IPS-NIHi7 (cell line): ENCODE results near the gene LRBA.

Source experiments
- DNase-seq: peaks from one replicate; pipeline ENCODE4 v3.0.0; 2012; ENCODE audit warnings: mixed read lengths; ENCODE audit errors: extremely low spot score

Gene LRBA

DNA sequence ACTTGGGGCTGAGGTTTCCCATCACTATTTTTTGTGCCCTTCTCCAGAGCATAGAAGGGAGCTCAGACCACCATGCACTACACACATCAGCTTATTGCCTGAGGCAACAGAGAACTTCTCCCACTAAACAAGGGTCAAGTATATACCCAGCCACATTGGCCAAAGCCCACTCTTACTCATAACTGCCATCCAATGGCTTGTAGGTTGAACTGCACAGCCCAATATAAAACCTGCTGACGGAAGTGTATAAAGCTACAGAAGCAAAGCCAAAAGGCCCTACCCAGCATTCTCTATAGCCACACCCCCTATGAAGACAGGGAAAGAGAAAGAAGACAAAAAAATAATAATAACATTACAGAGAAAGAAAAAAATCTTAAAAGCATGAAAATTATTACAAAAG, 139.7 kb downstream of the LRBA start:
- no peak for DNase-seq

DNA sequence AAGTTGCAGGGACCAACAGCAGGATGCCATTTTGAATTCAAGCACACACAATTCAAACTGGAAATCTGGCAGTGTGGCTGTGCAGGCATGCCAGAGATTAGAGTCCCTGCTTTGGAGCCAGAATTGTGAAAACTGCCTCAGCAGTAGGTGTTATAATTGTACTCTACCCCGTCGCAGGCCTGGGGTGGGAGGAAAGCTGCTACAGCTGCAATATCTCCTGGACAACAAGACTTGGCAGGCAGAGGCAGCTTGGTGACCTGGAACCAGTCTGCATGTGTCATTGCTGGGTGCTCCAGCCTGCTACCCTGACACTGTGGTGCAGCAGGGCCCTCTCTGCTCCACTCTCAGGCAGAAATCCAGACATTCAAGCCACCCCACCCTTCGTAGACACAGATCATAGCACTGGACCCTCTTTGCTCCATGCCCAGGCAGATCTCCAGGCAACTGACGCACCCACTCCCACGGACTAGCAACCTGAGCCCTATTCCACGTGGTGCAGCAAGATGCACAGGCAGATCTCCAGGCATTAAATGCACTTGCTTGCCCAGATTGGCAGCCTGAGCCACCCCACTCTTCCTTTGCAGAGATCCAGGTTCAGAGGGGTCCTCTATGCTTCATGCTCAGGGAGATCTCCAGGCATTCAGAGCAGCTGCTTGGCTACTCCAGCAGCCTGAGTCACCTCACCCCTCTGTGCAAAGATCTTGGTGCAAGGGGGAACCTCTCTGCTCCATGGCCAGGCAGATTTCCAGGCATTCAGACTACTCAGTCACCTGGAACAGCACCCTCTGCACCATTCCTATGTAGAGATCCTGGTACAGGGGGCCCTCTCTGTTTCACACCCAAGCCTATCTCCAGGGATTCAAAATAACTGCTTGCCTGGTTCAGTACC, 140.5 kb downstream of the LRBA start:
- DNase-seq: no peak

DNA sequence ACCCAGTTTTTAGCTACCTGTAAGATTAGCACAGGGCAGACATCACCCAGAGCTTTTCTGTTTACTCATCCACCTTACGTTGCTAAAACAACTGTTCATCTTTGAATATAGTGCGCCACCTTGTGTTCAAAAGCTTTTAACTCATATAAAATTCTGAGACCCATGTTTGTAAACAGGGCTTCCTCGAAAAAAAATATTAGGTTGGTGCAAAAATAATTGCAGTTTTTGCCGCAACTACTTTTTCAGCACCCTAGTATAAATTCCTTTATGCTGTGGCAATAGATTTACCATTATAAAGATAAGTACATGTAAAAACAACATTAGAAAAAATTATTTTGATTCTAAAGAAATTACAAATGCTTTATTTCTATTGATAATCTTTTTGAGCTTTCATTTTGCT, 147.9 kb downstream of the LRBA start:
- DNase-seq: peak; percentile 63

DNA sequence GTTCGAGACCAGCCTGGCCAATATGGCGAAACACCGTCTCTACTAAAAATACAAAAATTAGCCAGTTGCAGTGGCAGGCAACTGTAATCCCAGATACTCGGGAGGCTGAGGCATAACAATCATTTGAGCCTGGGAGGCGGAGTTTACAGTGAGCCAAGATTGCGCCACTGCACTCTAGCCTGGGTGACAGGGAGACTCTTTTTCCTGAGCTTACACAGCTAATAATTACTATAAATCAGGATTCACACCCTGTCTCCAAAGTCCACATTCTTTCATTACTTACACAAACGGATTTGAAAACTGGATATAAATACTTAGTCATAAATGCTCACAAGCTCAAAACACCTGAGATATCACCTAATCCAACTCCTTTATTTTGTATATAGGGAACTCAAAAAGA, 151.6 kb downstream of the LRBA start:
- DNase-seq: no peak

DNA sequence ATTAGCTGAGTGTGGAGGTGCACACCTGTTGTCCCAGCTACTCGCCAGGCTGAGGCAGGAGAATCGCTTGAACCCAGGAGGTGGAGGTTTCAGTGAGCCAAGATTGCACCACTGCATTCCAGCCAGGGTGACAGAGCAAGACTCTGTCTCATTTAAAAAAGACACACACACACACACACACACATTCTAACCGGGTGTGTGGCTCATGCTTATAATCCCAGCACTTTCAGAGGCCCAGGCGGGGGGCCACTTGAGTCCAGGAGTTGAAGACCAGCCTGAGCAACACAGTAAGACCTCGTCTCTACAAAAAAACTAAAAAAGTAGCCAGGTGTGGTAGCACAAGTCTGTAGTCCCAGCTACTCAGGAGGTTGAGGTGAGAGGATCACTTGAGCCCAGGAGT, 152.3 kb downstream of the LRBA start:
- DNase-seq: no peak

DNA sequence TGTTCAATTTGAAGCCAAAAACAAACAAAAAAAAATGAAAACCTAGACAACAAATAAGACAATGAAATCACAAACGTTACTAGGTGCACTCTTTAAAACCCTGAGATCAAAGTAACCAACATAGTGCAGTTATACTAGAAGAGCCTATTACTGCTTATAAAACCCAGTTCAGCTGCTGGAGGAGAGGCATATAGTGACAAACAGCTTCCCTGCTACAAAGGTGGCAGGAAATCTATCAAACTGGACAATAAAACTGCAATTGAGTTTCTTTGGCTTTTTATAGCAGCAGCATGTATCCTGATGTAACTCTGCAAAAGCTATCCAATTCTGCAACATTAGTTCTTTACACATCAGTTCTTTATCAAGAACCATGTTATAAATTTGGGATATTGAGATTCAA, 155.6 kb downstream of the LRBA start:
- DNase-seq: no peak

DNA sequence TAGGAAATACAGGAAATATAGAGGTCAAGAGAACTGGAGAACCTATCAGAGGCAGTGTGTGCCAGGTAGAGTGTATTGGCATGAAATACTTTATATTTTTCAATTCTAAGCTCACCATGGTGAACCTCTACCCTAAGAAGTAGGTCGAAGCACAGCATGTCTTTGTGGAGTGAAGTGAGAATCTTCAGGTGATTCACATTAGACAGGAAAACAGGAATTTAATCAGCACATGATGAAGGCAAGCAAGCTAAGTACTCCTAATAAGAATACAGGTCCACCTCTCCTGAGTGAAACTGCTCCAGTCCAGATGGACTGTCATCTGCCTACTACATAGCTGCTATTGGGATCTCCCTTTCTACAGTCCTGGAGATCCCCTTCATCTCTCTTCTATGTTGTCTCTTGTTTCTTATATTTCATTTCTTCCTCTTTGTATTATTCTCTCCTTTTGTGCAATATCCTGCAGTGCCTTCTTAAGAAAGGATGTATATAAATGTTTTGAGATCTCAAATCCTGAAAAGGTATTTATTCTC, 159.0 kb downstream of the LRBA start:
- no peak for DNase-seq

DNA sequence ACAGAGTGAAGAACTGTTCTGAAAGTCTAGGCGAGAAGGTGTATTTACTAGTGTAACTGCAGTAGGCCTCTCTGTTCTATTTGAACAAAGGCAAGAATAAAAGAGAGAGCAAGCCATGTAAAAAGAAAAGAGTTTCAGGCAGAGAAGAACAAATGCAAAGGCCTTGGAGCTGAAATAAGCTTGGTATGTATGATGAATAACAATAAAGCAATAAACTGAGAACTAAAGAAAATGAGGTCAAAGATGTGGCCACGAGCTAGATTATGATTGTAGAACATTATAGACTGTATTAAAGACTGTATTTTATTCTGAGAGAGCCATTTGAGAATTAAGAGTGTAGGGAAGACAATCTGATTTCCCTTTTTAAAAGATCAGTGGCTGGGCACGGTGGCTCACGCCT, 160.5 kb downstream of the LRBA start:
- DNase-seq: no peak

DNA sequence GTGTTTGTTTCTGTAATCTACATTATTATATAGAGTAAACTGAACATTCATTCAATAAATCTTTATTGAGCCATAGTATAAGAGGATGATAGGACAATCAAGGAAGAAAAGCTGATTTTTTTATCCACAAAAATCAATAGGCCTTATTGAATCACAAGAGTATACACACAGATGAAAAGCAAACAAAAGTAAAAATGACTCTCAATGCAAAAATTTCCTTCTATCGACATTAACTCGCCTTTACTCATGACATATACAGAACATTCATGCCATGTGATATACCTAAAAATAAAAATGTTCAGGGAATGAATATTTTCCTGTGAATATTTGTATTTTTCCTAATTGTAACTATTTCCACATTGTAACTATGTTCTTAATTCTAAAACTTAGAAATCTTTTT, 161.2 kb downstream of the LRBA start:
- DNase-seq: no peak

DNA sequence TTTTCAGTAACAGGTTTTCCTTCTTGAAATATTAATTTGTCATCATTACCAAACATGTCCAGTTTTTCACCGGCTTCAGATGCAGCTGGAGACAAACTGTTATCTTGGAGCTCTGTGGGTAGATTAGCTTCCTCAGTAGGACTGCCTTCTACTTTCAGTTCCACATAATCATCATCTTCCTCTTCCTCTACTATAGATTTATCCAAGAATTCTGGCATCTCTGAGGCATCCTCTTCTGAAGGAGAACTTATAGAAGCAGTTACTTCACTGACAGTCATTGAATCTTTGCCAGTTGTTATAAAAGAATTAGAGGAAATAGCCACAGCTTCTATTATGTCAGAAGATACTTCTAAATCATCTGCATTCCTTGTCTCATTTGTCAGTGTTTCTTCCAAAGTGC, 162.9 kb downstream of the LRBA start:
- DNase-seq: no peak

DNA sequence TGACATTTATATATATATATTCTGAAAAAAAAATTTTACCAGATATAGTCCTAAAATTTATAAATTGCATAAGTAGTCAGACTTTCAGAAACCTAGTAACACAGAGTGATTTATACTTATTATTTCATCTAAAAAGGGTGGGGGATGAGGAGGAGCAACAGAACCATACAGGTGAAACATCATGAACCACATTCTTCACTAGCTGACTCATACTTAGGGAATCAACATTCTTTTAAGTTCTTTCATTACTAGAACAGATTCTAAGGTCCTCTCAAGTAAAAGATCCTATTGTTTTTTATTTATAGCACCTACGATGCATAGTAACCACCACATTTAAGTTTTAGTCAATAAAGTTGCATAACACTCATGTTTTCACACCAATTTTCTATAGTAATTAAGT, 166.1 kb downstream of the LRBA start:
- no peak for DNase-seq

DNA sequence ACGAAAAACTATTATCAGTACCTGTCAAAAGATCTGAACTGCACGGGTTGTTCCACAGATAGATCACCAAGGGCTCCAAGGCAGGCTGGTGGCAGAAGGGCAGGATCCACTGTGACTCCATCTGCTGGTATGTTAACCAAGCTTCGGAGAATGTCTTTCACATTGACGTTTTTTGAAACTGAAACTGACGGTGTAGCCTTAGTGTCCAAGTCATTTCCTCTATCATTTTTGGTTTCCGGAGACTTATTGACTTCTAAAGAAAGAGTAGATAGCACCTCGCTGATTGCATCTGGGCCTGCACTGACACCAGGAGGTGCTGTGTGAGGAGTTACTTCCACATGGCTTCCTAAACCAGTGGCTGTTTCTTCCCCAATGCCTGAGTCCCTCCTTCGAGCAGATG, 186.9 kb downstream of the LRBA start:
- peak; percentile 13 for DNase-seq

DNA sequence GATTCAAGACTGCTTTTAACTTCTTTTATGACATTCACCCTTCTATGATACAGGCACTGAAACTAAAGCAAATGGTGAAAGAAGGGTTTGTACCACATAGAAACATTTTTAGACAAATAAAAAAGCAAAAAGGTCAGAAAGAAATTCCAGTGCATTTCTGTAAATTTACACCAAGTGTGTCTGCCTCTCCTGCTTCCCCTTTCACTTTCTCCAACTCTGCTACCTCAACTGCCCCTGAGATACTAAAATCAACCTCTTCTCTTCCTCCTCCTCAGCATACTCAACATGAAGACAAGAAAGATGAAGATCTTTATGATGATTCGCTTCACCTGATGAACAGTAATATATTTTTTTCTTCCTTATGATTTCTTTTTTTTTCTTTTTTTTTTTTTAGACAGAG, 187.9 kb downstream of the LRBA start:
- no peak for DNase-seq

DNA sequence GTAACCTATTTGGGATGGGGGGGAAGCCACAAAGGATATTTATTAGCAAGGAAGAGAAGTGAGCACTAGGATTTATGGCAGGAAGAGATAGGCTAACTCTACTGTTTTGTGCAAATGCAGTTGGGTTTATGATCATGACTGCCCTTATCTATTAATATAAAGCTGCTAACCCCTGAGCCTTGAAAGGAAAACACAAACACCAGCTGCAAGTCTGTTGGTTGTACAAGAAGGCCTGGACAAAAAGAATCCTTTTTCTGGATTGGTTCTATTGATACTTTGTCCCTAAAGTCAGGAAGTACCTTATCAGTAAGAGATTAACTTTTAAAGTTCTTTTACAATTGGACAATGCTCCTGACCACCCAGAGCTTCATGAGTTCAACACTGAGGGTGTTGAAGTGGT, 188.8 kb downstream of the LRBA start:
- no peak for DNase-seq

DNA sequence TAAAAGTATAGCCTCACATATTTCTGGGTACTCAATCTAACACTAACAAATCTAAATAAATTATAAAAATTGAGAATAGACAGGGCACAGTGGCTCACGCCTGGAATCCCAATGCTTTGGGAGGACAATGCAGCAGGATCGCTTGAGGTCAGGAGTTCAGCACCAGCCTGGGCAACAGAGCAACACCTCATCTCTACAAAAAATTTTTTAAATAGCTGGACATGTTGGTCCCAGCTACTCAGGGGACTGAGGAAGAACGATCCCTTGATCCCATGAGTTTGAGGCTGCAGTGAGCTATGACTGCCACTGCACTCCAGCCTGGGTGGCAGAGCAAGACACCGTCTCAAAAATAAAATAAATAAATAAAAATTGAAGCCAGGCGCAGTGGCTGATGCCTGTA, 192.7 kb downstream of the LRBA start:
- DNase-seq: no peak

DNA sequence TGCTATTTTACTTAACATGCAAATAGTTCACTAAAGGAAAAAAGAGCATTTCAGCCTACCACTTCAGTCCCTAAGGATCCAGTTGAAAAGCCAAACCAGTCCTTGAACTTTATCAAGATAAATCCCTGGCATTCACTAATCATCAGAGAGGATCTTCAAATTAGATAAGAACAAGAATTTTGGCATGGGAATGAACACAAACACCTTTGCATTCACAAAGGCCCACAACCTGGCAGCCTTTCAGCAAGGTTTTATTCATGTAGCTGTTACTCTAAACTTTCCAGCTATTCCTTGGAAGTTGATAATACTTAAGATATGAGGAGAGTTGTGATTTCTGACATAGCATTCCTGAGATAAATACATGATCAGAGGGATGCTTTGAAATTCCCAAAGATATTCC, 193.4 kb downstream of the LRBA start:
- no peak for DNase-seq

DNA sequence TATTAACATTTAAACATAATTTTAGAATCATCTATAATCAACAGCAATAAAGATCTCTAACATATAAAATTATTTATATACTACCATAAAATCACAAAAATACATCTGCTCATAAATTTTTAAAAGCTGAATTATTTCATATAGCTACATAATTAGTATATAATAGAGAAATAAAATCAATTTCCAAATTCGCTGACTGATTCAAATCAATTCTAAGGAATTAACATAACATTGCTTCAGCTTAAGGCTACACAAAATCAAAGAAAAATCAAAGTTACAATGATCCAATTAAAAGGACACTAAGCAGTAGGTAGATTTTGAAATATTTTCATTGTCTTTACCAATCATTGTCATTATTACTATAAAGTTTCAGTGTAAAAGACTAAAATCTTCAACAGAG, 194.7 kb downstream of the LRBA start:
- no peak for DNase-seq

DNA sequence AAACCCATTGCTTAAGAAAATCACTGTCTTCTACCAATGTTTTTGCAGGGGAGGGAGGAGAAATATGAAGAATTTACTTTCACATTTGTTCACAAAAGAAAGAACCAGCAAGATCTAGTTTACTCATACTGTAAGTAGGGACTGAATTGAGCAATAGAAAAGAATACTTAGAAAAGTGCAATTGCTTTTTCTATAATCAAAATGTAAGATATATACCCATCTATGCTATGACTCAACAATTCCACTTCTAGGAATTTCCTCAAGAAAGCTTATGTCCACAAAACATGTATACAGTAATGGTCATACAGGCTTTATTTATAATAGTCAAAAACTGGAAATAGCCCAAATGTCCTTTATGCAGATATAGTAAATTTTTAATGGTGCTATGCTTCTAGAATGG, 196.4 kb downstream of the LRBA start:
- DNase-seq: no peak

DNA sequence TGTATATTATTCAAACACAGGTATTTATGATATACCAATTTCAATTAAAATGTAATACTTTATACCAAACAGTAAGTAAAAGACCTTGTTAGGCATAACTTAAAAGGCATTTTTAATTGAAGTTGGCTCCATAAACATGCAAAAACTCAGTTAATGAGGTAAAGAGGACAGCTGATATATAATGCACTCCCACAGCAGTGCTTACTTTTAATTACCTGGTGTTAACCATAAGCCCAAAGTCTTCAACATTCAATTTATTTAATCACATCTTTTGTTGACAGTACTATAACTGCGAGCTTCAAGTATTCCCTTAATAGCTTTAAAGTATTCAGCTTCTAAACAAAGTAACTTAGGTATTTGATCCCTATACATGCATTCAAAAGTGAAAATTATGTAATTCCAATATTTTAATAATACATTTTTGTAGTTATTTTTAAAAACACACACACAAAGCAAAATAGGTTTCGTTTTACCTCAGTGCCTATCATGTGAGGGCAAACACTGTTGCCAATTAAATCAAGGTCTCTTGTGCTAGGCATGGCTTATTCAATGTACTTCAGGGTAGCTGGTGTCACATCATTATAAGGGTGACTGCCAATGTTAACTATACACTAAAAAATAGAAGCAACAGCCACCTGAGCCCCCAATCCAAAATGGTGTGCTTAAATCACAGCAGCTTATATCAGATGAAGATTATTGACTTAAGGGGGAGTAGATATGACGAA, 197.1 kb downstream of the LRBA start:
- DNase-seq: no peak

DNA sequence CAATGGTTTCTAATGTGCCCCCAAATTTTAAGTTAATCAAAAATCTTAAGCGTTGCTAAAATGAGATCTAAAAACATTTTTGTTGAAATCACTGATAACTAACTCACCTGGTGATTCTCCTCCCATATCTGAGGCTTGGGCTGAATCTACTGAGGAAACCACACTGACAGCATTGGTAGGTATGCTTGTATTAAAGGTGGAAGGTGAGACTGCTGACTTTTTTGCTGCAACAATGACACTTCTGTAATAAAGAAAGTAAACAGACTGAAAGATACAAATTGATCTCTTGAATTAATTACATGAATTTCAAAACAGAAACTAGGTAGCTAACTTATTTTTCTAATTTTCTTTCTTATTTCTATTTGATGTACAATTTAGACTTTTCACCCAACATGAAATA, 198.1 kb downstream of the LRBA start:
- no peak for DNase-seq

DNA sequence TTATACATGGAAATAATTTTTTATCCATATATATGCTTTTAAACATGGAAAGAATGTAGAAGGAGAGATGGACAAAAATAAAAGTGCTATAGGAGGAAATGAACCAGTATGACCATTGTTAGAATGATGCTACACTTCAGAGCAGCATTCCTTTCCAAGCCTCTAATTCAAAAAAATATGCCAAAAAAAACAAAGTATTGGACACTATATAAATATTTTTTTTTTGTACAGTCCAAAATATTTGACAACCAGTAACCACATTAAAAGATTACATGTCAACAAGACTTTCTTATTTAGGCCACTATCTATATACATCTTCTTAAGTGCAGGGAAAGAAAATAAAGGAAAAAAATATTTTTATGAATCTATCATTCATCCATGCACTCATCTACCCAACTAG, 198.6 kb downstream of the LRBA start:
- no peak for DNase-seq

DNA sequence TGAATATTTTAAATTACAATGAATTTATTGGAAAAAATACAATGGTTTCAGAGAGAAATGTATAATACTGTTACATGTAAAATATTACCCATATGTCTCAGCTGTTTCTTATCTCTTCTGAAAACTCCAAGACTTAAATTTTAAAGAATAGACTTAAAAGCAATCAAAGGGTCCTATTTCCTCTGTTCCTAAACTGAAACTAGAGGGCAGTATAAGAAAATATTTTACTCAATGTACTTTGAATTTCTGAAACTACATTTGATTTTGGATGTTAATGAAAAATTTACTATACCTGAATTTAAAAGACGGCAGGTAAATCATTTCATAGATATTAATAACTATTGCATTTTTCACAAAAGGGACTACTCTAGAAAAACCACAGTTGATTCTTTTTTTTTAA, 200.2 kb downstream of the LRBA start:
- no peak for DNase-seq
